ENCODE results near the gene BSDC1. TPM values are rescaled to one million over a fixed set of nuclear protein-coding genes. Genes with fewer than 3 reads are reported as not detected.

Gene BSDC1
- total RNA-seq, 1 experiment from 2014 or later: 44.3 TPM

DNA sequence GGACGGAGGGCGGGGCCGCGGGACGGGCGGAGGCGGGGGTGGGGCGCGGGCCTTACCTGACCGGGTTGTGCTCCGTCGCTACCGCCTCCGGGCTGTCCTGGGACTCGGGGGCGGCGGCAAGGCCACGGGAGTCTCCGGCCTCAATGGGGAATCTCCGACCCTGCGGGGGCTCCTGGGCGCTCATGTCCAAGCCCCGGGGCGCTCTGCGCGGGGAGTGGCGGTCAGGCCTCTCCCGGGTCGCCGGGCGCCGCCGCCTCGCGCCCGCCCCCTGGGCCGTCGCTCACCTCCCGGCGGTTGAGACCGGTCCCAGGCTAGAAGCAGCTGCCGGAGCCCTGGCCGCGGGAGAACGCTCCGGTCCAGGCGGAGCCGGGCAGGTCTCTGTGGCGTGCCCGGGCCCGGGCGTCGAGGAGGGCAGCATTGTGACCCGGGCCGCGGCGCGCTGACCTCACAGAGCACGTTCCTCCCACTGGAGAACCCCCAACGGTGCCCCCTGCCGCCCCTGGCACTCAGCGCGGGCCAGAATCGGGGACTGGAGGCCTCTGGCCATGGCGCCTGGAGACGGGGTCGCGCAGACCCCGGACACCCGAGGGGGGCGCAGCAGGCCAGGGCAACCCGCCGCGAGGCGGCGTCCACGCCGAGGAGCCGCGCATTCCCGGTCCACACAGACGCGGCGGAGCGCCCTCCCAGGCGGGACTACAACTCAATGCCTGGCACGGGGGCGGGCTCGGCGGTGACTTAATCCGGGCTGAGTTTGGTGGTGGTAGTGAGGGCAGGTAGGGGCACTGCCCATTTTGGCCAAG is 32.4 kb downstream of the BSDC1 start (continued):
- TF ChIP-seq, protein P1, sequence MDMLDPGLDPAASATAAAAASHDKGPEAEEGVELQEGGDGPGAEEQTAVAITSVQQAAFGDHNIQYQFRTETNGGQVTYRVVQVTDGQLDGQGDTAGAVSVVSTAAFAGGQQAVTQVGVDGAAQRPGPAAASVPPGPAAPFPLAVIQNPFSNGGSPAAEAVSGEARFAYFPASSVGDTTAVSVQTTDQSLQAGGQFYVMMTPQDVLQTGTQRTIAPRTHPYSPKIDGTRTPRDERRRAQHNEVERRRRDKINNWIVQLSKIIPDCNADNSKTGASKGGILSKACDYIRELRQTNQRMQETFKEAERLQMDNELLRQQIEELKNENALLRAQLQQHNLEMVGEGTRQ (CRISPR knock-in tag; IDR thresholded peaks at IDR 0.05): no peak
- TF ChIP-seq, protein P2, sequence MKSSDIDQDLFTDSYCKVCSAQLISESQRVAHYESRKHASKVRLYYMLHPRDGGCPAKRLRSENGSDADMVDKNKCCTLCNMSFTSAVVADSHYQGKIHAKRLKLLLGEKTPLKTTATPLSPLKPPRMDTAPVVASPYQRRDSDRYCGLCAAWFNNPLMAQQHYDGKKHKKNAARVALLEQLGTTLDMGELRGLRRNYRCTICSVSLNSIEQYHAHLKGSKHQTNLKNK (CRISPR knock-in tag; IDR thresholded peaks at IDR 0.05): no peak
- TF ChIP-seq, protein P3, sequence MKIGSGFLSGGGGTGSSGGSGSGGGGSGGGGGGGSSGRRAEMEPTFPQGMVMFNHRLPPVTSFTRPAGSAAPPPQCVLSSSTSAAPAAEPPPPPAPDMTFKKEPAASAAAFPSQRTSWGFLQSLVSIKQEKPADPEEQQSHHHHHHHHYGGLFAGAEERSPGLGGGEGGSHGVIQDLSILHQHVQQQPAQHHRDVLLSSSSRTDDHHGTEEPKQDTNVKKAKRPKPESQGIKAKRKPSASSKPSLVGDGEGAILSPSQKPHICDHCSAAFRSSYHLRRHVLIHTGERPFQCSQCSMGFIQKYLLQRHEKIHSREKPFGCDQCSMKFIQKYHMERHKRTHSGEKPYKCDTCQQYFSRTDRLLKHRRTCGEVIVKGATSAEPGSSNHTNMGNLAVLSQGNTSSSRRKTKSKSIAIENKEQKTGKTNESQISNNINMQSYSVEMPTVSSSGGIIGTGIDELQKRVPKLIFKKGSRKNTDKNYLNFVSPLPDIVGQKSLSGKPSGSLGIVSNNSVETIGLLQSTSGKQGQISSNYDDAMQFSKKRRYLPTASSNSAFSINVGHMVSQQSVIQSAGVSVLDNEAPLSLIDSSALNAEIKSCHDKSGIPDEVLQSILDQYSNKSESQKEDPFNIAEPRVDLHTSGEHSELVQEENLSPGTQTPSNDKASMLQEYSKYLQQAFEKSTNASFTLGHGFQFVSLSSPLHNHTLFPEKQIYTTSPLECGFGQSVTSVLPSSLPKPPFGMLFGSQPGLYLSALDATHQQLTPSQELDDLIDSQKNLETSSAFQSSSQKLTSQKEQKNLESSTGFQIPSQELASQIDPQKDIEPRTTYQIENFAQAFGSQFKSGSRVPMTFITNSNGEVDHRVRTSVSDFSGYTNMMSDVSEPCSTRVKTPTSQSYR (CRISPR knock-in tag; IDR thresholded peaks at IDR 0.05): peak; percentile 35; the same call in 1 of the 2 replicates
- TF ChIP-seq, protein P4, sequence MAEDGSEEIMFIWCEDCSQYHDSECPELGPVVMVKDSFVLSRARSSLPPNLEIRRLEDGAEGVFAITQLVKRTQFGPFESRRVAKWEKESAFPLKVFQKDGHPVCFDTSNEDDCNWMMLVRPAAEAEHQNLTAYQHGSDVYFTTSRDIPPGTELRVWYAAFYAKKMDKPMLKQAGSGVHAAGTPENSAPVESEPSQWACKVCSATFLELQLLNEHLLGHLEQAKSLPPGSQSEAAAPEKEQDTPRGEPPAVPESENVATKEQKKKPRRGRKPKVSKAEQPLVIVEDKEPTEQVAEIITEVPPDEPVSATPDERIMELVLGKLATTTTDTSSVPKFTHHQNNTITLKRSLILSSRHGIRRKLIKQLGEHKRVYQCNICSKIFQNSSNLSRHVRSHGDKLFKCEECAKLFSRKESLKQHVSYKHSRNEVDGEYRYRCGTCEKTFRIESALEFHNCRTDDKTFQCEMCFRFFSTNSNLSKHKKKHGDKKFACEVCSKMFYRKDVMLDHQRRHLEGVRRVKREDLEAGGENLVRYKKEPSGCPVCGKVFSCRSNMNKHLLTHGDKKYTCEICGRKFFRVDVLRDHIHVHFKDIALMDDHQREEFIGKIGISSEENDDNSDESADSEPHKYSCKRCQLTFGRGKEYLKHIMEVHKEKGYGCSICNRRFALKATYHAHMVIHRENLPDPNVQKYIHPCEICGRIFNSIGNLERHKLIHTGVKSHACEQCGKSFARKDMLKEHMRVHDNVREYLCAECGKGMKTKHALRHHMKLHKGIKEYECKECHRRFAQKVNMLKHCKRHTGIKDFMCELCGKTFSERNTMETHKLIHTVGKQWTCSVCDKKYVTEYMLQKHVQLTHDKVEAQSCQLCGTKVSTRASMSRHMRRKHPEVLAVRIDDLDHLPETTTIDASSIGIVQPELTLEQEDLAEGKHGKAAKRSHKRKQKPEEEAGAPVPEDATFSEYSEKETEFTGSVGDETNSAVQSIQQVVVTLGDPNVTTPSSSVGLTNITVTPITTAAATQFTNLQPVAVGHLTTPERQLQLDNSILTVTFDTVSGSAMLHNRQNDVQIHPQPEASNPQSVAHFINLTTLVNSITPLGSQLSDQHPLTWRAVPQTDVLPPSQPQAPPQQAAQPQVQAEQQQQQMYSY (CRISPR knock-in tag; IDR thresholded peaks at IDR 0.05): no peak
- TF ChIP-seq, protein P5, sequence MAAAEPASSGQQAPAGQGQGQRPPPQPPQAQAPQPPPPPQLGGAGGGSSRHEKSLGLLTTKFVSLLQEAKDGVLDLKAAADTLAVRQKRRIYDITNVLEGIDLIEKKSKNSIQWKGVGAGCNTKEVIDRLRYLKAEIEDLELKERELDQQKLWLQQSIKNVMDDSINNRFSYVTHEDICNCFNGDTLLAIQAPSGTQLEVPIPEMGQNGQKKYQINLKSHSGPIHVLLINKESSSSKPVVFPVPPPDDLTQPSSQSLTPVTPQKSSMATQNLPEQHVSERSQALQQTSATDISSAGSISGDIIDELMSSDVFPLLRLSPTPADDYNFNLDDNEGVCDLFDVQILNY (CRISPR knock-in tag; IDR thresholded peaks at IDR 0.05): peak; percentile 50; the same call in 1 of the 2 replicates
- TF ChIP-seq, protein P6, sequence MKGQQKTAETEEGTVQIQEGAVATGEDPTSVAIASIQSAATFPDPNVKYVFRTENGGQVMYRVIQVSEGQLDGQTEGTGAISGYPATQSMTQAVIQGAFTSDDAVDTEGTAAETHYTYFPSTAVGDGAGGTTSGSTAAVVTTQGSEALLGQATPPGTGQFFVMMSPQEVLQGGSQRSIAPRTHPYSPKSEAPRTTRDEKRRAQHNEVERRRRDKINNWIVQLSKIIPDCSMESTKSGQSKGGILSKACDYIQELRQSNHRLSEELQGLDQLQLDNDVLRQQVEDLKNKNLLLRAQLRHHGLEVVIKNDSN (CRISPR knock-in tag; IDR thresholded peaks at IDR 0.05): no peak
- no peak for TF ChIP-seq KAT7 (CRISPR knock-in tag; IDR thresholded peaks at IDR 0.05; ENCODE audit: borderline replicate concordance)
- TF ChIP-seq ZNF263 (CRISPR knock-in tag; IDR thresholded peaks at IDR 0.05; ENCODE audit: low read depth): no peak
- TF ChIP-seq CREM (CRISPR knock-in tag; IDR thresholded peaks at IDR 0.05): 0 out of 2 replicates have a peak, but pooled peaks have one; percentile 67
- TF ChIP-seq, protein P7, sequence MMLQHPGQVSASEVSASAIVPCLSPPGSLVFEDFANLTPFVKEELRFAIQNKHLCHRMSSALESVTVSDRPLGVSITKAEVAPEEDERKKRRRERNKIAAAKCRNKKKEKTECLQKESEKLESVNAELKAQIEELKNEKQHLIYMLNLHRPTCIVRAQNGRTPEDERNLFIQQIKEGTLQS (CRISPR knock-in tag; conservative IDR thresholded peaks at IDR 0.05): no peak
- no peak for TF ChIP-seq IRF2 (CRISPR knock-in tag; IDR thresholded peaks at IDR 0.05; ENCODE audit: borderline replicate concordance, low read depth)
- no peak; the same call in 1 of the 2 replicates for TF ChIP-seq ZNF416 (CRISPR knock-in tag; IDR thresholded peaks at IDR 0.05)
- TF ChIP-seq EMX1 (CRISPR knock-in tag; IDR thresholded peaks at IDR 0.05): peak; percentile 37; the same call in 1 of the 2 replicates
- TF ChIP-seq, protein P8, sequence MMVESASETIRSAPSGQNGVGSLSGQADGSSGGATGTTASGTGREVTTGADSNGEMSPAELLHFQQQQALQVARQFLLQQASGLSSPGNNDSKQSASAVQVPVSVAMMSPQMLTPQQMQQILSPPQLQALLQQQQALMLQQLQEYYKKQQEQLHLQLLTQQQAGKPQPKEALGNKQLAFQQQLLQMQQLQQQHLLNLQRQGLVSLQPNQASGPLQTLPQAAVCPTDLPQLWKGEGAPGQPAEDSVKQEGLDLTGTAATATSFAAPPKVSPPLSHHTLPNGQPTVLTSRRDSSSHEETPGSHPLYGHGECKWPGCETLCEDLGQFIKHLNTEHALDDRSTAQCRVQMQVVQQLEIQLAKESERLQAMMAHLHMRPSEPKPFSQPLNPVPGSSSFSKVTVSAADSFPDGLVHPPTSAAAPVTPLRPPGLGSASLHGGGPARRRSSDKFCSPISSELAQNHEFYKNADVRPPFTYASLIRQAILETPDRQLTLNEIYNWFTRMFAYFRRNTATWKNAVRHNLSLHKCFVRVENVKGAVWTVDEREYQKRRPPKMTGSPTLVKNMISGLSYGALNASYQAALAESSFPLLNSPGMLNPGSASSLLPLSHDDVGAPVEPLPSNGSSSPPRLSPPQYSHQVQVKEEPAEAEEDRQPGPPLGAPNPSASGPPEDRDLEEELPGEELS (CRISPR knock-in tag; IDR thresholded peaks at IDR 0.05): no peak
- no peak for TF ChIP-seq JUN (CRISPR knock-in tag; IDR thresholded peaks at IDR 0.05)
- no peak for TF ChIP-seq TP53 (CRISPR knock-in tag; IDR thresholded peaks at IDR 0.05)
- TF ChIP-seq PRRX2 (CRISPR knock-in tag; IDR thresholded peaks at IDR 0.05): no peak; the same call in 1 of the 2 replicates
- no peak for TF ChIP-seq GABPB1 (CRISPR knock-in tag; IDR thresholded peaks at IDR 0.05)
- TF ChIP-seq, protein P9, sequence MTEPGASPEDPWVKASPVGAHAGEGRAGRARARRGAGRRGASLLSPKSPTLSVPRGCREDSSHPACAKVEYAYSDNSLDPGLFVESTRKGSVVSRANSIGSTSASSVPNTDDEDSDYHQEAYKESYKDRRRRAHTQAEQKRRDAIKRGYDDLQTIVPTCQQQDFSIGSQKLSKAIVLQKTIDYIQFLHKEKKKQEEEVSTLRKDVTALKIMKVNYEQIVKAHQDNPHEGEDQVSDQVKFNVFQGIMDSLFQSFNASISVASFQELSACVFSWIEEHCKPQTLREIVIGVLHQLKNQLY (CRISPR knock-in tag; IDR thresholded peaks at IDR 0.05): no peak
- TF ChIP-seq, protein P10, sequence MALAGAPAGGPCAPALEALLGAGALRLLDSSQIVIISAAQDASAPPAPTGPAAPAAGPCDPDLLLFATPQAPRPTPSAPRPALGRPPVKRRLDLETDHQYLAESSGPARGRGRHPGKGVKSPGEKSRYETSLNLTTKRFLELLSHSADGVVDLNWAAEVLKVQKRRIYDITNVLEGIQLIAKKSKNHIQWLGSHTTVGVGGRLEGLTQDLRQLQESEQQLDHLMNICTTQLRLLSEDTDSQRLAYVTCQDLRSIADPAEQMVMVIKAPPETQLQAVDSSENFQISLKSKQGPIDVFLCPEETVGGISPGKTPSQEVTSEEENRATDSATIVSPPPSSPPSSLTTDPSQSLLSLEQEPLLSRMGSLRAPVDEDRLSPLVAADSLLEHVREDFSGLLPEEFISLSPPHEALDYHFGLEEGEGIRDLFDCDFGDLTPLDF (CRISPR knock-in tag; IDR thresholded peaks at IDR 0.05): no peak
- no peak for TF ChIP-seq FOXJ3 (CRISPR knock-in tag; IDR thresholded peaks at IDR 0.05; ENCODE audit: borderline replicate concordance)
- TF ChIP-seq, protein P11, sequence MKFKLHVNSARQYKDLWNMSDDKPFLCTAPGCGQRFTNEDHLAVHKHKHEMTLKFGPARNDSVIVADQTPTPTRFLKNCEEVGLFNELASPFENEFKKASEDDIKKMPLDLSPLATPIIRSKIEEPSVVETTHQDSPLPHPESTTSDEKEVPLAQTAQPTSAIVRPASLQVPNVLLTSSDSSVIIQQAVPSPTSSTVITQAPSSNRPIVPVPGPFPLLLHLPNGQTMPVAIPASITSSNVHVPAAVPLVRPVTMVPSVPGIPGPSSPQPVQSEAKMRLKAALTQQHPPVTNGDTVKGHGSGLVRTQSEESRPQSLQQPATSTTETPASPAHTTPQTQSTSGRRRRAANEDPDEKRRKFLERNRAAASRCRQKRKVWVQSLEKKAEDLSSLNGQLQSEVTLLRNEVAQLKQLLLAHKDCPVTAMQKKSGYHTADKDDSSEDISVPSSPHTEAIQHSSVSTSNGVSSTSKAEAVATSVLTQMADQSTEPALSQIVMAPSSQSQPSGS (CRISPR knock-in tag; IDR thresholded peaks at IDR 0.05; ENCODE audit: borderline replicate concordance, low read depth): no peak
